Measurements from ENCODE around the gene SECTM1.
"Not testable (repeated sequence)": the region's sequence is repeated elsewhere in the genome, so short reads cannot be mapped to it uniquely, and the experiment has no call there.

Gene SECTM1

DNA sequence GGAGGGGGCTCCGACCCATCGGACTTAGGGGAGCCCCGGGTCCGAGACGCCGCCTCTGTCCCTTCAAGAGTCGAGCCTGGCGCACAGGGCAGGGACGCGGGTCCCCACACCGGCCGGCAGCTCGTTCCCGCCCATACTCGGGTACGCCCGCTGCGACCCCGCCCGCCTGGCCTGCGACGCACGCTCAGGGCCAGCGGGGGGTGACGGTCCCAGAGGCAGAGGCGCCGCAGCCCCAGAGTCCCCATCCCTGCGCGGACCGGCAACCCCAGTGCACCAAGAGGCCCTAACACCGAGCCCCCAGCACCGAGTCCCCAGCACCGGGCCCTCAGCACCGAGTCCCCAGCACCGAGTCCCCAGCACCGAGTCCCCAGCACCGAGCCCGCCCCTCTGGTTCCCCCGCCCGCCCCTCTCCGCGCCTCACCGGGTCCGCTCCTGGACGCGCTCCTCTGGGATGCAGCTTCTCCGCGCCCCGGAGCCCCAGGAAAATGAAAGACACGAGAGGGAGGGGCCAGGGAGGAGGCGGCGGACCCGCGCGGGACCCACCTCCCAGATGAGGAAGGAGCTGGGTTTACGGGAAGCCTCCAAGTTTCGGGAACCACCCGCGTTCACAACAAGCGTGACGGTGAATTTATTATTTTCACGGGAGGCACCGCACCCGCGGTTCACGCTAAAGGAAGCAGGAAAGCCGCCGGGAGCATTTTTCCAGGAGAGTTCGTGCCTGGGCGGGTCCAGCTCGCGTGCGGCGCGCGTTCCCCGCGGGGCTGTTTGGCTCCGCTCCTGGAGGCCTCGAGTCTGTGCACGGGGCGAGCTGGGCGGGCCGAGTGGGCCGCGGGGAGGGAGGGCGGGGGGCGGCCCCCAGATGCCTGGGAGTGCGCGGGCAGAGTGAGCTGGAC lies at the start of gene SECTM1:
Gene SECTM1 (minus strand): TSS at position 488 of the 893 bp plus-strand sequence. CDS start 6,526 bp downstream, outside the sequence.
- no peak for TF ChIP-seq EZH2phosphoT487 (conservative IDR thresholded peaks at IDR 0.05; ENCODE audit: low read length)
- TF ChIP-seq, protein P1, sequence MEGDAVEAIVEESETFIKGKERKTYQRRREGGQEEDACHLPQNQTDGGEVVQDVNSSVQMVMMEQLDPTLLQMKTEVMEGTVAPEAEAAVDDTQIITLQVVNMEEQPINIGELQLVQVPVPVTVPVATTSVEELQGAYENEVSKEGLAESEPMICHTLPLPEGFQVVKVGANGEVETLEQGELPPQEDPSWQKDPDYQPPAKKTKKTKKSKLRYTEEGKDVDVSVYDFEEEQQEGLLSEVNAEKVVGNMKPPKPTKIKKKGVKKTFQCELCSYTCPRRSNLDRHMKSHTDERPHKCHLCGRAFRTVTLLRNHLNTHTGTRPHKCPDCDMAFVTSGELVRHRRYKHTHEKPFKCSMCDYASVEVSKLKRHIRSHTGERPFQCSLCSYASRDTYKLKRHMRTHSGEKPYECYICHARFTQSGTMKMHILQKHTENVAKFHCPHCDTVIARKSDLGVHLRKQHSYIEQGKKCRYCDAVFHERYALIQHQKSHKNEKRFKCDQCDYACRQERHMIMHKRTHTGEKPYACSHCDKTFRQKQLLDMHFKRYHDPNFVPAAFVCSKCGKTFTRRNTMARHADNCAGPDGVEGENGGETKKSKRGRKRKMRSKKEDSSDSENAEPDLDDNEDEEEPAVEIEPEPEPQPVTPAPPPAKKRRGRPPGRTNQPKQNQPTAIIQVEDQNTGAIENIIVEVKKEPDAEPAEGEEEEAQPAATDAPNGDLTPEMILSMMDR (IDR thresholded peaks at IDR 0.05; ENCODE audit: insufficient read depth, low read length, poor library complexity, severe bottlenecking): no peak
- H3K9me2 ChIP-seq (replicated peaks; ENCODE audit: insufficient read depth, low read length): no peaks in the 10 kb centered on the region
- H3K9ac ChIP-seq (ENCODE audit: low read length): no peak within 1 kb of the TSS
- H3K36me3 ChIP-seq (ENCODE audit: low read length): no peaks in the 10 kb centered on the region
- no peaks in the 10 kb centered on the region for H3K27me3 ChIP-seq (ENCODE audit: low read length)
- no peaks in the 10 kb centered on the region for H3F3A ChIP-seq (ENCODE audit: insufficient read depth)
- no peaks in the 10 kb centered on the region for H4K20me1 ChIP-seq (ENCODE audit: low read depth, low read length)
- no peaks in the 10 kb centered on the region for H3K79me2 ChIP-seq (ENCODE audit: insufficient read depth, low read length)
- no peak within 1 kb of the TSS for H3K4me2 ChIP-seq (ENCODE audit: low read depth, low read length, poor library complexity, severe bottlenecking)
- no peaks in the 10 kb centered on the region for H3K9me3 ChIP-seq (ENCODE audit: insufficient read depth, low read length)
- H3K27ac ChIP-seq (ENCODE audit: low read depth, low read length): no peak within 1 kb of the TSS
- H3K4me3 ChIP-seq (ENCODE audit: insufficient read depth, low read length, poor library complexity, severe bottlenecking): no peak within 1 kb of the TSS
- H2AFZ ChIP-seq (ENCODE audit: low read depth, low read length, severe bottlenecking): no peak within 1 kb of the TSS

DNA sequence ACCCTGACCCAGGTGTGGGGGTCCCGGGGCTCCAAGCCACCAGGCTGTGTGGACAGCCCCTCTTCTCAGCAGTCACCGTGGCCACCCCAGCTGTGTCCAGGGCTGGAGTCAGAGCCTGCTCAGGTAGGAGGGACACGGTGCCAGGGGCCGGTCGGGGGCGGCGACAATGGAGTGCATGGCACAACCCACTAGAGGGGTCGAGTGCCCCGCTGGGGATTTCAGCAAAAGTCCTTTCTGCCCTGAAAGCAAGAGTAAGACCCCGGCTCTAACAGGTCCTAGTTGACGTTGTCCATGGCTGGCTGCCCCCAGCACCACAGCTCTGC lies 49.3 kb upstream of the SECTM1 start:
- TF ChIP-seq, protein P1 (IDR thresholded peaks at IDR 0.05; ENCODE audit: insufficient read depth, low read length, poor library complexity, severe bottlenecking): no peak
- no peak for TF ChIP-seq EZH2phosphoT487 (conservative IDR thresholded peaks at IDR 0.05; ENCODE audit: low read length)

DNA sequence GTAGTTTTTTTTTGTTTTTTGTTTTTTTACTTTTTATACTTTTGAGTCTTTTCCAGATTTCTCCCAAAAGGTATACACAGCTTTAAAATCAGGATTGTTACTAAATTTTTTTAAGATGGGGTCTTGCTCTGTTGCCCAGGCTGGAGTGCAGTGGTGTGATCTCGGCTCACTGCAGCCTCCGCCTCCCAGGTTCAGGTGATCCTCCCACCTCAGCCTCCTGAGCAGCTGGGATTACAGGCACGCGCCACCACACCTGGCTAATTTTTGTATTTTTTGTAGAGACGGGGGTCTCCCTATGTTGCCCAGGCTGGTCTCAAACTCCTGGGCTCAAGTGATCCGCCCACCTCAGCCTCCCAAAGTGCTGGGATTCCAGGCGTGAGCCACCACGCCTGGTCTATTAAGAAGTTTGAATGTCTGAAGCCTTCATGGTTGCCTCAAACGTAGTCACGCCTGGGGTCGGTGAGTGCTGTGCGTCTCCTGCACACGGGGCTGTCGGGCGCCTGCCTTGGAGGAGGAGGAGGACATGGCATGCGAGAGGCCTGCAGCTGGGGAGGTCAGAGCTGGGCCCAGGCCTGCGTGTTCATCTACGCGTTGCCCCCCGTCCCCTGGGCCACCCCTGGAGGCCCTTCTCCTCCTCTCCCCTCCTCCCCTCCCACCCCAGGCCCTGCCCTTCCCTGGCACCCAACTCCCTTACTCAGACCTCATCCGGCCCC lies 48.8 kb upstream of the SECTM1 start:
- not testable (repeated sequence) for H3K27me3 ChIP-seq (ENCODE audit: low read length); H3K36me3 ChIP-seq (ENCODE audit: low read length); H4K20me1 ChIP-seq (ENCODE audit: low read depth, low read length); H3K27ac ChIP-seq (ENCODE audit: low read depth, low read length); H3F3A ChIP-seq (ENCODE audit: insufficient read depth); H3K9ac ChIP-seq (ENCODE audit: low read length); H2AFZ ChIP-seq (ENCODE audit: low read depth, low read length, severe bottlenecking); H3K4me3 ChIP-seq (ENCODE audit: insufficient read depth, low read length, poor library complexity, severe bottlenecking); H3K4me2 ChIP-seq (ENCODE audit: low read depth, low read length, poor library complexity, severe bottlenecking); H3K9me3 ChIP-seq (ENCODE audit: insufficient read depth, low read length); H3K9me2 ChIP-seq (replicated peaks; ENCODE audit: insufficient read depth, low read length); H3K79me2 ChIP-seq (ENCODE audit: insufficient read depth, low read length)

More for the DNA sequence above, 49.3 kb upstream of the SECTM1 start:
- Histone ChIP-seq H3K27ac (ENCODE audit: low read depth, low read length) (no peak overlapping the region), H2AFZ (ENCODE audit: low read depth, low read length, severe bottlenecking) (no peak overlapping the region), H3K4me2 (ENCODE audit: low read depth, low read length, poor library complexity, severe bottlenecking) (no peak overlapping the region), H3K9me3 (ENCODE audit: insufficient read depth, low read length) (no peaks in the 10 kb centered on the region), H3F3A (ENCODE audit: insufficient read depth) (no peaks in the 10 kb centered on the region), H3K4me3 (ENCODE audit: insufficient read depth, low read length, poor library complexity, severe bottlenecking) (no peak overlapping the region), H3K27me3 (ENCODE audit: low read length) (no peaks in the 10 kb centered on the region), H3K9me2 (replicated peaks; ENCODE audit: insufficient read depth, low read length) (no peaks in the 10 kb centered on the region), H3K36me3 (ENCODE audit: low read length) (no peaks in the 10 kb centered on the region), H3K79me2 (ENCODE audit: insufficient read depth, low read length) (no peaks in the 10 kb centered on the region), H3K9ac (ENCODE audit: low read length) (no peak overlapping the region), H4K20me1 (ENCODE audit: low read depth, low read length) (no peaks in the 10 kb centered on the region)

DNA sequence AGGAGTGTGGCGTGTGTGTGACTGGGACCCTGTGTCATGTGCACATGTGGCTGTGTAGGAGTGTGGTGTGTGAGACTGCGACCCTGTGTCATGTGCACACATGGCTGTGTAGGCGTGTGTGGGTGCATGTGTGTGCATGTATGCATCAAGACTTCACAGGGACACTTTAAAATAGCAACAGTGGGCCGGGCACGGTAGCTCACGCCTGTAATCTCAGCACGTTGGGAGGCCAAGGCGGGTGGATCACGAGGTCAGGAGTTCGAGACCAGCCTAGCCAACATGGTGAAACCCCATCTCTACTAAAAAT lies 48.1 kb upstream of the SECTM1 start:
- not testable (repeated sequence) for H3K9ac ChIP-seq (ENCODE audit: low read length); H4K20me1 ChIP-seq (ENCODE audit: low read depth, low read length); H3K36me3 ChIP-seq (ENCODE audit: low read length); H3K9me2 ChIP-seq (replicated peaks; ENCODE audit: insufficient read depth, low read length); H3K79me2 ChIP-seq (ENCODE audit: insufficient read depth, low read length); H3K4me2 ChIP-seq (ENCODE audit: low read depth, low read length, poor library complexity, severe bottlenecking); H3K27me3 ChIP-seq (ENCODE audit: low read length); H3K4me3 ChIP-seq (ENCODE audit: insufficient read depth, low read length, poor library complexity, severe bottlenecking); H3K9me3 ChIP-seq (ENCODE audit: insufficient read depth, low read length); H3F3A ChIP-seq (ENCODE audit: insufficient read depth); H2AFZ ChIP-seq (ENCODE audit: low read depth, low read length, severe bottlenecking); H3K27ac ChIP-seq (ENCODE audit: low read depth, low read length)
